22Rv1 (cell line): ENCODE results near the gene GMFB.

Experiments
- CTCF ChIP-seq: fragments of 450-650 bp; IDR thresholded peaks from 2 replicates; pipeline ENCODE4 v1.5.1; 2017; ENCODE audit warnings: mild to moderate bottlenecking
- ZFX ChIP-seq: fragments of 450-650 bp; IDR thresholded peaks from 2 replicates; pipeline ENCODE4 v1.6.1; 2017; ENCODE audit warnings: antibody characterized with exemption, borderline replicate concordance

GRCh38 chr14:54475187-54475899 is 13.4 kb downstream of the GMFB start:
- TF ChIP-seq CTCF (no peak), ZFX (no peak)
